H1 (cell line): ENCODE data around the gene CSF1. TPM values are rescaled to one million over a fixed set of nuclear protein-coding genes. Genes with fewer than 3 reads are reported as not detected.

Experiments used
- CTCF ChIA-PET: fragments of 300-600 bp; sonication (Branson Sonifier 250); formaldehyde crosslinking; loops from one replicate; lab custom pipeline; 2021; ENCODE audit not compliant: partially characterized antibody; lab: Charles Lee
- POLR2A ChIA-PET: fragments of 300-600 bp; sonication (Branson Sonifier 250); formaldehyde crosslinking; loops from one replicate; lab custom pipeline; 2021; ENCODE audit warnings: inconsistent platforms; ENCODE audit not compliant: partially characterized antibody; lab: Charles Lee
- DNase-seq, 2 experiments: peaks; one replicate each; pipeline versions ENCODE4 v3.0.0 to v3.0.0-alpha.2; 2010 to 2022; ENCODE audit warnings: low spot score in 2 of 2, low read depth in 1 of 2, mixed read lengths in 1 of 2
- FAIRE-seq: peaks from 2 replicates; lab custom pipeline; 2011; peaks lifted over from hg19 to GRCh38; lab: Jason Lieb, UNC
- H2AFZ ChIP-seq: 2 replicates; pipeline ENCODE4 v1.8.1; 2012; ENCODE audit warnings: low read length, inconsistent platforms
- H2AK5ac ChIP-seq: 2 replicates; pipeline ENCODE4 v1.6.1; 2013; ENCODE audit warnings: low read depth, low read length
- H2BK120ac ChIP-seq: replicated peaks from 2 replicates; pipeline ENCODE3; 2013; ENCODE audit warnings: low read depth, low read length, inconsistent platforms
- H2BK12ac ChIP-seq: 2 replicates; pipeline ENCODE4 v1.6.1; 2013; ENCODE audit warnings: low read depth, low read length
- H2BK15ac ChIP-seq: 2 replicates; pipeline ENCODE4 v1.6.1; 2013; ENCODE audit warnings: low read length
- H2BK20ac ChIP-seq: 2 replicates; pipeline ENCODE4 v1.6.1; 2013; ENCODE audit warnings: low read length
- H2BK5ac ChIP-seq: 2 replicates; pipeline ENCODE4 v1.6.1; 2013; ENCODE audit warnings: low read depth, low read length
- H3K14ac ChIP-seq: 2 replicates; pipeline ENCODE4 v1.6.1; 2013; ENCODE audit warnings: inconsistent platforms; ENCODE audit not compliant: insufficient read length
- H3K18ac ChIP-seq: 2 replicates; pipeline ENCODE4 v1.6.1; 2013; ENCODE audit warnings: low read length; ENCODE audit errors: extremely low read depth
- H3K23ac ChIP-seq: 2 replicates; pipeline ENCODE4 v1.6.1; 2013; ENCODE audit warnings: inconsistent platforms; ENCODE audit not compliant: insufficient read length
- H3K23me2 ChIP-seq: 2 replicates; pipeline ENCODE4 v1.6.1; 2013; ENCODE audit warnings: low read depth, low read length
- H3K27ac ChIP-seq: 2 replicates; pipeline ENCODE4 v1.6.1; 2011; ENCODE audit warnings: low read depth, low read length, inconsistent platforms
- H3K27me3 ChIP-seq, 4 experiments: replicated peaks in 1 of 4; 1 replicate in 1 of 4; 2 replicates in 3 of 4; pipeline versions ENCODE4 v1.6.1 to v1.8.1; 2011 to 2013; ENCODE audit warnings: low read length in 3 of 4, mild to moderate bottlenecking in 3 of 4, inconsistent platforms in 2 of 4, mixed read lengths in 2 of 4, moderate library complexity in 1 of 4; ENCODE audit not compliant: control insufficient read depth in 3 of 4, insufficient read depth in 3 of 4; ENCODE audit errors: extremely low read depth in 1 of 4
- H3K36me3 ChIP-seq, 4 experiments: 2 replicates each; pipeline versions ENCODE4 v1.6.1 to v1.8.1; 2011 to 2013; ENCODE audit warnings: mild to moderate bottlenecking in 4 of 4, low read length in 3 of 4, moderate library complexity in 2 of 4, control low read depth in 1 of 4, inconsistent platforms in 1 of 4; ENCODE audit not compliant: insufficient read depth in 4 of 4, control insufficient read depth in 2 of 4
- H3K4ac ChIP-seq: replicated peaks from 2 replicates; pipeline ENCODE3; 2013; ENCODE audit warnings: low read length, low read depth, mixed read lengths, inconsistent platforms; ENCODE audit not compliant: insufficient read length
- H3K4me1 ChIP-seq, 4 experiments: replicated peaks in 1 of 4; 1 replicate in 1 of 4; 2 replicates in 3 of 4; pipeline versions ENCODE4 v1.6.1 to v1.8.1; 2011 to 2013; ENCODE audit warnings: low read length in 3 of 4, inconsistent platforms in 2 of 4, mixed read lengths in 1 of 4; ENCODE audit not compliant: insufficient read depth in 4 of 4, control insufficient read depth in 3 of 4
- H3K4me2 ChIP-seq, 2 experiments: 2 replicates each; pipeline versions ENCODE4 v1.6.1 to v1.8.1; 2011 to 2013; ENCODE audit warnings: low read depth in 2 of 2, low read length in 2 of 2, control low read depth in 1 of 2, inconsistent platforms in 1 of 2, mild to moderate bottlenecking in 1 of 2; ENCODE audit not compliant: insufficient read depth in 1 of 2
- H3K4me3 ChIP-seq, 4 experiments: fragments of 200-600, 300-600 bp in 1 of 4; sonication (generic), shearing (Covaris generic), sonication (Bioruptor Twin) in 1 of 4; 2 replicates each; pipeline versions ENCODE4 v1.5.1 to v1.8.1; 2011 to 2016; ENCODE audit warnings: low read length in 4 of 4, low read depth in 3 of 4, control low read depth in 2 of 4, inconsistent platforms in 2 of 4, mild to moderate bottlenecking in 2 of 4, mixed read lengths in 1 of 4, moderate library complexity in 1 of 4; ENCODE audit not compliant: insufficient read depth in 2 of 4; ENCODE audit errors: extremely low read depth in 1 of 4
- H3K56ac ChIP-seq: replicated peaks from 2 replicates; pipeline ENCODE3; 2013; ENCODE audit warnings: low read depth, mild to moderate bottlenecking, mixed read lengths, low read length, inconsistent platforms; ENCODE audit not compliant: insufficient read length
- H3K79me1 ChIP-seq: 2 replicates; pipeline ENCODE4 v1.6.1; 2013; ENCODE audit warnings: low read depth, low read length, control low read depth
- H3K79me2 ChIP-seq, 2 experiments: 2 replicates each; pipeline versions ENCODE4 v1.6.1 to v1.8.1; 2012 to 2013; ENCODE audit warnings: low read length in 2 of 2, mild to moderate bottlenecking in 2 of 2, inconsistent platforms in 1 of 2; ENCODE audit not compliant: insufficient read depth in 2 of 2, control insufficient read depth in 1 of 2
- H3K9ac ChIP-seq, 4 experiments: replicated peaks in 1 of 4; 1 replicate in 1 of 4; 2 replicates in 3 of 4; pipeline versions ENCODE4 v1.6.1 to v1.8.1; 2011 to 2013; ENCODE audit warnings: low read depth in 3 of 4, low read length in 3 of 4, control low read depth in 2 of 4, mild to moderate bottlenecking in 2 of 4, moderate library complexity in 2 of 4, inconsistent platforms in 1 of 4; ENCODE audit errors: extremely low read depth in 1 of 4
- H3K9me3 ChIP-seq, 2 experiments: 2 replicates each; pipeline versions ENCODE4 v1.6.1 to v1.8.1; 2012 to 2013; ENCODE audit warnings: mild to moderate bottlenecking in 2 of 2, moderate library complexity in 2 of 2, control low read depth in 1 of 2, inconsistent platforms in 1 of 2, low read depth in 1 of 2, low read length in 1 of 2, mixed read lengths in 1 of 2; ENCODE audit not compliant: insufficient read depth in 2 of 2
- H4K20me1 ChIP-seq, 2 experiments: replicated peaks in 1 of 2; 2 replicates each; pipeline versions ENCODE3 to v1.8.1; 2011 to 2013; ENCODE audit warnings: inconsistent platforms in 2 of 2, low read length in 2 of 2, mild to moderate bottlenecking in 1 of 2; ENCODE audit not compliant: insufficient read depth in 2 of 2, control insufficient read depth in 1 of 2
- H4K5ac ChIP-seq: 2 replicates; pipeline ENCODE4 v1.6.1; 2013; ENCODE audit warnings: low read length, low read depth, mixed read lengths, inconsistent platforms; ENCODE audit not compliant: insufficient read length
- H4K8ac ChIP-seq: 2 replicates; pipeline ENCODE4 v1.8.0; 2013; ENCODE audit warnings: mild to moderate bottlenecking, moderate library complexity, low read length, inconsistent platforms; ENCODE audit not compliant: insufficient read depth; ENCODE audit errors: extremely low read depth
- H4K91ac ChIP-seq: replicated peaks from 2 replicates; pipeline ENCODE3; 2013; ENCODE audit warnings: low read length, mixed read lengths, inconsistent platforms; ENCODE audit not compliant: insufficient read length
- CEBPB ChIP-seq: IDR thresholded peaks from 2 replicates; pipeline ENCODE4 v1.6.1; 2012; ENCODE audit warnings: low read depth, low read length
- EZH2 ChIP-seq: fragments of 200-600 bp; sonication (generic); IDR thresholded peaks from 2 replicates; pipeline ENCODE4 v1.7.1; 2012; ENCODE audit warnings: low read depth, mild to moderate bottlenecking, moderate library complexity, low read length, inconsistent platforms; ENCODE audit not compliant: severe bottlenecking
- KDM1A ChIP-seq: fragments of 200-600, 300-600 bp; sonication (generic); IDR thresholded peaks from 2 replicates; pipeline ENCODE4 v1.7.1; 2016; ENCODE audit warnings: mild to moderate bottlenecking, low read length, borderline replicate concordance
- NANOG ChIP-seq: IDR thresholded peaks from 2 replicates; pipeline ENCODE4 v1.6.1; 2011; ENCODE audit warnings: low read length, low read depth, mild to moderate bottlenecking, inconsistent platforms; ENCODE audit not compliant: insufficient read depth, poor library complexity, severe bottlenecking
- POLR2A ChIP-seq, 2 experiments: IDR thresholded peaks; 1 replicate in 1 of 2; 2 replicates in 1 of 2; pipeline ENCODE4 v1.6.1; 2011; ENCODE audit warnings: low read depth in 2 of 2, low read length in 2 of 2, mild to moderate bottlenecking in 2 of 2; ENCODE audit errors: control extremely low read depth in 1 of 2
- RAD21 ChIP-seq, 2 experiments: IDR thresholded peaks in 1 of 2; conservative IDR thresholded peaks in 1 of 2; 2 replicates each; pipeline ENCODE4 v1.6.1; 2011; ENCODE audit warnings: low read depth in 2 of 2, low read length in 2 of 2, improper control_type of control experiment in 1 of 2, inconsistent platforms in 1 of 2, mild to moderate bottlenecking in 1 of 2, moderate library complexity in 1 of 2
- RNF2 ChIP-seq: fragments of 200-900, 300-1000 bp; sonication (generic); IDR thresholded peaks from 2 replicates; pipeline ENCODE4 v1.7.1; 2016; ENCODE audit warnings: borderline replicate concordance, low read depth, mild to moderate bottlenecking, antibody characterized with exemption, low read length; ENCODE audit not compliant: poor library complexity, severe bottlenecking; ENCODE audit errors: missing control alignments
- SIN3A ChIP-seq, 2 experiments: IDR thresholded peaks in 1 of 2; conservative IDR thresholded peaks in 1 of 2; 2 replicates each; pipeline ENCODE4 v1.6.1; 2011 to 2012; ENCODE audit warnings: low read length in 2 of 2, improper control_type of control experiment in 1 of 2, low read depth in 1 of 2, mild to moderate bottlenecking in 1 of 2
- SP4 ChIP-seq: IDR thresholded peaks from 2 replicates; pipeline ENCODE4 v1.6.1; 2012; ENCODE audit warnings: low read length, inconsistent platforms
- YY1 ChIP-seq: IDR thresholded peaks from 2 replicates; pipeline ENCODE4 v1.6.1; 2011; ENCODE audit warnings: low read depth, mild to moderate bottlenecking, low read length
- WGBS, 2 experiments: shearing (Covaris generic) in 1 of 2; methylation state at CpG; one replicate each; pipeline versions ENCODE4 v1.1.6 to v1.1.7; 2013 to 2015; ENCODE audit warnings: low lambda C conversion rate in 2 of 2, mixed read lengths in 2 of 2, inconsistent platforms in 1 of 2, low coverage in 1 of 2, missing lambda C conversion rate in 1 of 2; ENCODE audit not compliant: insufficient replicate concordance in 2 of 2, insufficient coverage in 1 of 2, insufficient read length in 1 of 2; ENCODE audit errors: extremely low coverage in 1 of 2, missing lambda C conversion rate in 1 of 2; 5-methylcytosine and 5-hydroxymethylcytosine counted together
- polyA plus RNA-seq, 7 experiments: library from polyadenylated mRNA; depleted of rRNA in 3 of 7; stranded (reverse) in 5 of 7; unstranded in 2 of 7; fragments of >200 nt in 5 of 7; fragments of 200-250 nt in 2 of 7; gene quantifications; 1 replicate in 5 of 7; 2 replicates in 1 of 7; 4 replicates in 1 of 7; pipeline versions ENCODE4 v1.2.1 to v1.2.3, GENCODE V29; 2011 to 2013; ENCODE audit warnings: missing spikeins in 2 of 7, mixed read lengths in 2 of 7
- total RNA-seq: library from RNA; stranded (reverse); fragmentation: NEBNext Ultra II Directional; extraction: Animal tissue kit (Norgen Biotek cat#: 25700); gene quantifications from 2 replicates; pipeline ENCODE4 v1.2.1, GENCODE V29; 2021

The CSF1 gene
- total and polyA plus RNA-seq, 2 of the 8 experiments (the other 6 are each of a cell fraction or from before 2014, with no cell fraction given) = 3.3 to 5.4 TPM

GRCh38 chr1:109909561-109909960 lies 1.1 kb upstream of the CSF1 start:
- Histone ChIP-seq H3K9ac (no peak overlapping the region), H3K23ac (no peak overlapping the region), H3K9me3 (no peaks in the 10 kb centered on the region), H2BK5ac (no peak overlapping the region), H2BK20ac (no peak overlapping the region), H3K18ac (no peak overlapping the region), H4K91ac (no peak overlapping the region), H2BK15ac (peak overlapping the region; percentile 54; the same call in 1 of the 2 replicates), H3K56ac (no peak overlapping the region), H3K14ac (no peak overlapping the region), H3K27ac (no peak overlapping the region), H4K8ac (no peak overlapping the region), H3K23me2 (peaks cover 12% of the 10 kb centered on the region; the same call in 1 of the 2 replicates), H3K27me3 (peaks cover 7 to 47% (median 34%) of the 10 kb centered on the region in 4 experiments), H3K4ac (no peak overlapping the region), H4K5ac (no peak overlapping the region), H3K4me2 (peak overlapping the region in 1 of 2 experiments; percentile 72; a peak in 1 of 4 replicates), H2AK5ac (no peak overlapping the region), H2AFZ (no peak overlapping the region), H4K20me1 (no peaks in the 10 kb centered on the region), H3K36me3 (no peaks in the 10 kb centered on the region), H2BK12ac (no peak overlapping the region; the same call in 1 of the 2 replicates), H3K4me3 (no peak overlapping the region), H3K79me2 (no peaks in the 10 kb centered on the region), H3K79me1 (no peaks in the 10 kb centered on the region), H3K4me1 (peaks cover 2 to 25% (median 13%) of the 10 kb centered on the region in 4 experiments), H2BK120ac (no peak overlapping the region)
- POLR2A ChIA-PET = no interaction called here
- FAIRE-seq (no peak), DNase-seq (no peak)
- TF ChIP-seq SIN3A (conservative IDR thresholded peaks at IDR 0.05 in 1 of 2, IDR thresholded peaks at IDR 0.05 in 1 of 2; ENCODE audit: low read depth in 1 of 2, low read length in 2 of 2) = no peak
- no peak for TF ChIP-seq KDM1A
- TF ChIP-seq SP4 = no peak
- TF ChIP-seq EZH2 = no peak
- no peak for TF ChIP-seq YY1
- TF ChIP-seq RNF2 = no peak
- no peak for TF ChIP-seq NANOG
- no peak for TF ChIP-seq RAD21 (IDR thresholded peaks at IDR 0.05 in 1 of 2, conservative IDR thresholded peaks at IDR 0.05 in 1 of 2; ENCODE audit: low read depth in 2 of 2, low read length in 2 of 2)
- no peak for TF ChIP-seq CEBPB
- TF ChIP-seq POLR2A (IDR thresholded peaks at IDR 0.05; ENCODE audit: control extremely low read depth in 1 of 2, low read depth in 2 of 2, low read length in 2 of 2) = no peak
- WGBS, 2 experiments = 81% methylated on average over 3 of the region's 3 CpGs; no CpG with 5 or more reads in 1 of the 2 experiments
- CTCF ChIA-PET = interaction anchor here (1.8 to 11.7 kb wide), 2 partner anchors 9 to 18 kb away, joined by 5 to 94 read pairs; no protein-coding TSS in a partner anchor
